HCT116 (cell line): ENCODE results near the gene LYRM4.

Experiments used
- ELF1 ChIP-seq: IDR thresholded peaks from 2 replicates; pipeline ENCODE4 v1.6.1; 2012; ENCODE audit warnings: low read depth, borderline replicate concordance
- EZH2 ChIP-seq: fragments of 200-600 bp; sonication (generic); IDR thresholded peaks from 2 replicates; pipeline ENCODE4 v1.6.1; 2017; ENCODE audit warnings: antibody characterized with exemption, mixed run types
- MAX ChIP-seq: IDR thresholded peaks from 2 replicates; pipeline ENCODE4 v1.6.1; 2012
- POLR2A ChIP-seq: IDR thresholded peaks from 2 replicates; pipeline ENCODE4 v1.7.0; 2011; ENCODE audit warnings: borderline replicate concordance; ENCODE audit not compliant: insufficient read depth, insufficient read length; ENCODE audit errors: extremely low read depth
- POLR2AphosphoS5 ChIP-seq: IDR thresholded peaks from 2 replicates; pipeline ENCODE4 v1.6.1; 2011; ENCODE audit warnings: mild to moderate bottlenecking, low read depth, low read length, moderate library complexity
- REST ChIP-seq: IDR thresholded peaks from 2 replicates; pipeline ENCODE4 v1.6.1; 2012; ENCODE audit warnings: low read depth
- SIN3A ChIP-seq: IDR thresholded peaks from 2 replicates; pipeline ENCODE4 v1.6.1; 2012; ENCODE audit warnings: low read depth
- SP1 ChIP-seq: IDR thresholded peaks from 2 replicates; pipeline ENCODE4 v1.6.1; 2012; ENCODE audit warnings: low read depth
- ZNF274 ChIP-seq: fragments of 200-500 bp; sonication (Bioruptor generic); IDR thresholded peaks from 2 replicates; pipeline ENCODE4 v1.6.1; 2014; ENCODE audit warnings: mild to moderate bottlenecking, low read depth, low read length, inconsistent platforms
- TF ChIP-seq, protein P1 (sequence below), 3 experiments: fragments of 200-600 bp in 1 of 3; sonication (generic) in 1 of 3; IDR thresholded peaks in 2 of 3; conservative IDR thresholded peaks in 1 of 3; 2 replicates each; pipeline ENCODE4 v1.5.1; 2012 to 2017; ENCODE audit warnings: low read depth in 2 of 3, low read length in 2 of 3, antibody characterized with exemption in 1 of 3, borderline replicate concordance in 1 of 3, control low read depth in 1 of 3, mild to moderate bottlenecking in 1 of 3, mixed read lengths in 1 of 3, mixed run types in 1 of 3, moderate library complexity in 1 of 3; ENCODE audit not compliant: insufficient read depth in 1 of 3
- TF ChIP-seq, protein P2 (sequence below): IDR thresholded peaks from 2 replicates; pipeline ENCODE4 v1.6.1; 2011; ENCODE audit warnings: mild to moderate bottlenecking, low read length, moderate library complexity; ENCODE audit not compliant: insufficient replicate concordance; ENCODE audit errors: extremely low read depth

DNA sequence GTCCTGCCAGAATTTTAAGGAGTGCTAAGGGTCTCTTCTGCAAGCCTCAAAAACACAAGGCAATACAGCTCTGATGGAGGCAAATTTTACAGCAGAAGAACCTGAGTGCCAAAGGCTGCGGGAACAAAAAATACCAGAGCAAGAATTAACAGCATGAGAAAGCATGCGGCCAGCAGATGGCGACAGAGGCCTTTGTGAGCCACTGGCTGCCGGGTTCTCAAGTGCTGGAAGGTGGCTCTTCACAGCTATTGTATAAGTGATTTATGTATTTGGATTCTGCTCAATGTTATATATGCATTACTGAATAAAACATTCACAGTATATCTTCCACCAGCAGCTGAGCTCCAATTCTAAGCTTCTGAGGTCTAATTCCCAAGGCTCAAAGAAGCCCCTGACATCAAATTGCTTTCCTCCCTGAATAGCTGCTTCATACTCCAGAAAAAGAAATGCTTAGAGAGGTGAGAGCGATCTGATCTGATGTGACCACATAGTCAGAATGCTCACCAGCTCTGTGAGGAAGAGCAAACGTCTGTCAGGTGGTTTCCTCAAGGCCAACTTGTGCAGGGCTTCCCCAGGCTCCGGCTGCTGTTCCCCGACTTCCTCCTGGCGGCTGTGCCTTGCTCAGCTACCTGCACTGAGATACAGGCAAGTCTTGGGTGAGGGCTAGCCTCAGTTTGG is 117.0 kb downstream of the LYRM4 start:
- TF ChIP-seq POLR2A (no peak), ZNF274 (no peak), SP1 (no peak), REST (no peak), SIN3A (no peak), MAX (no peak), EZH2 (no peak), POLR2AphosphoS5 (no peak), ELF1 (no peak)
- TF ChIP-seq, protein P1, sequence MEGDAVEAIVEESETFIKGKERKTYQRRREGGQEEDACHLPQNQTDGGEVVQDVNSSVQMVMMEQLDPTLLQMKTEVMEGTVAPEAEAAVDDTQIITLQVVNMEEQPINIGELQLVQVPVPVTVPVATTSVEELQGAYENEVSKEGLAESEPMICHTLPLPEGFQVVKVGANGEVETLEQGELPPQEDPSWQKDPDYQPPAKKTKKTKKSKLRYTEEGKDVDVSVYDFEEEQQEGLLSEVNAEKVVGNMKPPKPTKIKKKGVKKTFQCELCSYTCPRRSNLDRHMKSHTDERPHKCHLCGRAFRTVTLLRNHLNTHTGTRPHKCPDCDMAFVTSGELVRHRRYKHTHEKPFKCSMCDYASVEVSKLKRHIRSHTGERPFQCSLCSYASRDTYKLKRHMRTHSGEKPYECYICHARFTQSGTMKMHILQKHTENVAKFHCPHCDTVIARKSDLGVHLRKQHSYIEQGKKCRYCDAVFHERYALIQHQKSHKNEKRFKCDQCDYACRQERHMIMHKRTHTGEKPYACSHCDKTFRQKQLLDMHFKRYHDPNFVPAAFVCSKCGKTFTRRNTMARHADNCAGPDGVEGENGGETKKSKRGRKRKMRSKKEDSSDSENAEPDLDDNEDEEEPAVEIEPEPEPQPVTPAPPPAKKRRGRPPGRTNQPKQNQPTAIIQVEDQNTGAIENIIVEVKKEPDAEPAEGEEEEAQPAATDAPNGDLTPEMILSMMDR (IDR thresholded peaks at IDR 0.05 in 2 of 3, conservative IDR thresholded peaks at IDR 0.05 in 1 of 3; ENCODE audit: borderline replicate concordance in 1 of 3, insufficient read depth in 1 of 3, low read depth in 2 of 3, low read length in 2 of 3): peak; percentile 73 to 96 (median 85)
- TF ChIP-seq, protein P2, sequence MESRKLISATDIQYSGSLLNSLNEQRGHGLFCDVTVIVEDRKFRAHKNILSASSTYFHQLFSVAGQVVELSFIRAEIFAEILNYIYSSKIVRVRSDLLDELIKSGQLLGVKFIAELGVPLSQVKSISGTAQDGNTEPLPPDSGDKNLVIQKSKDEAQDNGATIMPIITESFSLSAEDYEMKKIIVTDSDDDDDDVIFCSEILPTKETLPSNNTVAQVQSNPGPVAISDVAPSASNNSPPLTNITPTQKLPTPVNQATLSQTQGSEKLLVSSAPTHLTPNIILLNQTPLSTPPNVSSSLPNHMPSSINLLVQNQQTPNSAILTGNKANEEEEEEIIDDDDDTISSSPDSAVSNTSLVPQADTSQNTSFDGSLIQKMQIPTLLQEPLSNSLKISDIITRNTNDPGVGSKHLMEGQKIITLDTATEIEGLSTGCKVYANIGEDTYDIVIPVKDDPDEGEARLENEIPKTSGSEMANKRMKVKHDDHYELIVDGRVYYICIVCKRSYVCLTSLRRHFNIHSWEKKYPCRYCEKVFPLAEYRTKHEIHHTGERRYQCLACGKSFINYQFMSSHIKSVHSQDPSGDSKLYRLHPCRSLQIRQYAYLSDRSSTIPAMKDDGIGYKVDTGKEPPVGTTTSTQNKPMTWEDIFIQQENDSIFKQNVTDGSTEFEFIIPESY: no peak
